Measurements from ENCODE around the gene ZBTB20. TPM values are rescaled to one million over a fixed set of nuclear protein-coding genes. Genes with fewer than 3 reads are reported as not detected.

The ZBTB20 gene
- total RNA-seq, 1 donor from 2014 or later, result 32.5 TPM

GRCh38 chr3:114831861-114832260 is 315.2 kb downstream of the ZBTB20 start:
- no peaks in the 10 kb centered on the region for H3K27me3 ChIP-seq (ENCODE audit: control insufficient read depth, insufficient read depth, low read length)
- no peaks in the 10 kb centered on the region for H3K36me3 ChIP-seq (ENCODE audit: control insufficient read depth, insufficient read depth, low read length)
- H3K4me3 ChIP-seq (ENCODE audit: low read depth, low read length), result no peak overlapping the region
- DNase-seq (ENCODE audit: low read depth), result no peak
- TF ChIP-seq CTCF (IDR thresholded peaks at IDR 0.05; ENCODE audit: insufficient read depth, low read length, poor library complexity, severe bottlenecking), result no peak

GRCh38 chr3:114830652-114831051 is 316.4 kb downstream of the ZBTB20 start:
- TF ChIP-seq CTCF (IDR thresholded peaks at IDR 0.05; ENCODE audit: insufficient read depth, low read length, poor library complexity, severe bottlenecking), result no peak
- DNase-seq (ENCODE audit: low read depth), result no peak
- H3K4me3 ChIP-seq (ENCODE audit: low read depth, low read length), result no peak overlapping the region
- H3K27me3 ChIP-seq (ENCODE audit: control insufficient read depth, insufficient read depth, low read length), result no peaks in the 10 kb centered on the region
- H3K36me3 ChIP-seq (ENCODE audit: control insufficient read depth, insufficient read depth, low read length), result no peaks in the 10 kb centered on the region

GRCh38 chr3:114829783-114830182 is 317.3 kb downstream of the ZBTB20 start:
- no peaks in the 10 kb centered on the region for H3K36me3 ChIP-seq (ENCODE audit: control insufficient read depth, insufficient read depth, low read length)
- TF ChIP-seq CTCF (IDR thresholded peaks at IDR 0.05; ENCODE audit: insufficient read depth, low read length, poor library complexity, severe bottlenecking), result no peak
- no peak overlapping the region for H3K4me3 ChIP-seq (ENCODE audit: low read depth, low read length)
- no peaks in the 10 kb centered on the region for H3K27me3 ChIP-seq (ENCODE audit: control insufficient read depth, insufficient read depth, low read length)
- no peak for DNase-seq (ENCODE audit: low read depth)

GRCh38 chr3:114827495-114827894 is 319.6 kb downstream of the ZBTB20 start:
- Histone ChIP-seq H3K27me3 (ENCODE audit: control insufficient read depth, insufficient read depth, low read length) (no peaks in the 10 kb centered on the region), H3K4me3 (ENCODE audit: low read depth, low read length) (no peak overlapping the region), H3K36me3 (ENCODE audit: control insufficient read depth, insufficient read depth, low read length) (no peaks in the 10 kb centered on the region)
- no peak for DNase-seq (ENCODE audit: low read depth)
- peak; percentile 59 for TF ChIP-seq CTCF (IDR thresholded peaks at IDR 0.05; ENCODE audit: insufficient read depth, low read length, poor library complexity, severe bottlenecking)

GRCh38 chr3:114824014-114824413 is 323.1 kb downstream of the ZBTB20 start:
- no peaks in the 10 kb centered on the region for H3K36me3 ChIP-seq (ENCODE audit: control insufficient read depth, insufficient read depth, low read length)
- no peaks in the 10 kb centered on the region for H3K27me3 ChIP-seq (ENCODE audit: control insufficient read depth, insufficient read depth, low read length)
- TF ChIP-seq CTCF (IDR thresholded peaks at IDR 0.05; ENCODE audit: insufficient read depth, low read length, poor library complexity, severe bottlenecking), result no peak
- DNase-seq (ENCODE audit: low read depth), result no peak
- no peak overlapping the region for H3K4me3 ChIP-seq (ENCODE audit: low read depth, low read length)

- no peaks in the 10 kb centered on the region for H3K36me3 ChIP-seq (ENCODE audit: control insufficient read depth, insufficient read depth, low read length)
- no peak for DNase-seq (ENCODE audit: low read depth)
- no peaks in the 10 kb centered on the region for H3K27me3 ChIP-seq (ENCODE audit: control insufficient read depth, insufficient read depth, low read length)
- no peak for TF ChIP-seq CTCF (IDR thresholded peaks at IDR 0.05; ENCODE audit: insufficient read depth, low read length, poor library complexity, severe bottlenecking)
- H3K4me3 ChIP-seq (ENCODE audit: low read depth, low read length), result no peak overlapping the region
Observed at GRCh38 chr3:114823061-114823460, 324.0 kb downstream of the ZBTB20 start.
